Measurements from ENCODE around the gene PHACTR3.

PHACTR3 gene

GRCh38 chr20:59599941-59600340 lies 4.4 kb upstream of the PHACTR3 start:
- H3K9me3 ChIP-seq (ENCODE audit: insufficient read depth, low read depth, low read length): peaks cover 4% of the 10 kb centered on the region
- H3K36me3 ChIP-seq (ENCODE audit: control insufficient read depth in 1 of 2, insufficient read depth in 2 of 2, low read length in 2 of 2): no peaks in the 10 kb centered on the region
- H3K79me1 ChIP-seq (ENCODE audit: low read length): no peaks in the 10 kb centered on the region
- no peak overlapping the region for H2BK120ac ChIP-seq (ENCODE audit: insufficient read depth, low read length, poor library complexity)
- H3K27me3 ChIP-seq (ENCODE audit: insufficient read depth, low read length): peaks cover 22% of the 10 kb centered on the region
- no peak overlapping the region for H3K4me2 ChIP-seq (ENCODE audit: low read length)
- no CpG with 5 or more reads among the region's 3 CpGs for WGBS (ENCODE audit: extremely low coverage, insufficient coverage, insufficient read length)
- H3K18ac ChIP-seq (ENCODE audit: low read length): no peak overlapping the region
- no peak overlapping the region for H4K91ac ChIP-seq (ENCODE audit: low read depth, low read length)
- no peak overlapping the region for H4K12ac ChIP-seq (ENCODE audit: low read depth, low read length)
- H3K23ac ChIP-seq (ENCODE audit: low read length): no peak overlapping the region
- H2AK5ac ChIP-seq (ENCODE audit: low read length): no peak overlapping the region
- H3K14ac ChIP-seq (ENCODE audit: low read length): no peak overlapping the region
- no peak overlapping the region for H3K27ac ChIP-seq (ENCODE audit: low read depth, low read length)
- H2BK5ac ChIP-seq (ENCODE audit: low read depth, low read length, poor library complexity): no peak overlapping the region
- H3K4ac ChIP-seq (ENCODE audit: low read depth, low read length): no peak overlapping the region
- H3K4me3 ChIP-seq (ENCODE audit: low read depth, low read length): no peak overlapping the region
- no peaks in the 10 kb centered on the region for H3K79me2 ChIP-seq (ENCODE audit: control insufficient read depth, insufficient read depth, low read length, poor library complexity)
- no peak overlapping the region for H2BK12ac ChIP-seq (ENCODE audit: low read length)
- H2AFZ ChIP-seq (ENCODE audit: insufficient read depth, low read length, poor library complexity): no peak overlapping the region
- no peaks in the 10 kb centered on the region for H3K4me1 ChIP-seq (ENCODE audit: control insufficient read depth in 1 of 2, insufficient read depth in 2 of 2, low read length in 2 of 2)
- DNase-seq: no peak
- no peak overlapping the region for H3K9ac ChIP-seq (ENCODE audit: low read length)
- no peak overlapping the region for H4K8ac ChIP-seq (ENCODE audit: low read depth, low read length)

- H3K14ac ChIP-seq (ENCODE audit: low read length): no peak overlapping the region
- no peak overlapping the region for H3K4me2 ChIP-seq (ENCODE audit: low read length)
- H2BK120ac ChIP-seq (ENCODE audit: insufficient read depth, low read length, poor library complexity): no peak overlapping the region
- no peak overlapping the region for H3K18ac ChIP-seq (ENCODE audit: low read length)
- no peak overlapping the region for H2AK5ac ChIP-seq (ENCODE audit: low read length)
- H4K91ac ChIP-seq (ENCODE audit: low read depth, low read length): no peak overlapping the region
- no peak overlapping the region for H2BK5ac ChIP-seq (ENCODE audit: low read depth, low read length, poor library complexity)
- peaks cover 6% of the 10 kb centered on the region for H3K9me3 ChIP-seq (ENCODE audit: insufficient read depth, low read depth, low read length)
- H4K8ac ChIP-seq (ENCODE audit: low read depth, low read length): no peak overlapping the region
- H3K27ac ChIP-seq (ENCODE audit: low read depth, low read length): no peak overlapping the region
- H2BK12ac ChIP-seq (ENCODE audit: low read length): no peak overlapping the region
- H3K36me3 ChIP-seq (ENCODE audit: control insufficient read depth in 1 of 2, insufficient read depth in 2 of 2, low read length in 2 of 2): no peaks in the 10 kb centered on the region
- no peak overlapping the region for H3K4ac ChIP-seq (ENCODE audit: low read depth, low read length)
- peaks cover 27% of the 10 kb centered on the region for H3K27me3 ChIP-seq (ENCODE audit: insufficient read depth, low read length)
- no peaks in the 10 kb centered on the region for H3K79me2 ChIP-seq (ENCODE audit: control insufficient read depth, insufficient read depth, low read length, poor library complexity)
- H3K9ac ChIP-seq (ENCODE audit: low read length): no peak overlapping the region
- H3K23ac ChIP-seq (ENCODE audit: low read length): no peak overlapping the region
- no peak for DNase-seq
- H4K12ac ChIP-seq (ENCODE audit: low read depth, low read length): no peak overlapping the region
- no peak overlapping the region for H2AFZ ChIP-seq (ENCODE audit: insufficient read depth, low read length, poor library complexity)
- no peak overlapping the region for H3K4me3 ChIP-seq (ENCODE audit: low read depth, low read length)
- H3K79me1 ChIP-seq (ENCODE audit: low read length): no peaks in the 10 kb centered on the region
- WGBS (ENCODE audit: extremely low coverage, insufficient coverage, insufficient read length): no CpG with 5 or more reads among the region's 5 CpGs
- no peaks in the 10 kb centered on the region for H3K4me1 ChIP-seq (ENCODE audit: control insufficient read depth in 1 of 2, insufficient read depth in 2 of 2, low read length in 2 of 2)
Measured at GRCh38 chr20:59600472-59600871, 3.9 kb upstream of the PHACTR3 start.

GRCh38 chr20:59602546-59603080 lies 1.7 kb upstream of the PHACTR3 start:
- H4K91ac ChIP-seq (ENCODE audit: low read depth, low read length): no peak overlapping the region
- peaks cover 38% of the 10 kb centered on the region for H3K27me3 ChIP-seq (ENCODE audit: insufficient read depth, low read length)
- no peaks in the 10 kb centered on the region for H3K36me3 ChIP-seq (ENCODE audit: control insufficient read depth in 1 of 2, insufficient read depth in 2 of 2, low read length in 2 of 2)
- H3K9me3 ChIP-seq (ENCODE audit: insufficient read depth, low read depth, low read length): peaks cover 5% of the 10 kb centered on the region
- no peak overlapping the region for H3K4me2 ChIP-seq (ENCODE audit: low read length)
- no peak overlapping the region for H2AK5ac ChIP-seq (ENCODE audit: low read length)
- H3K4ac ChIP-seq (ENCODE audit: low read depth, low read length): no peak overlapping the region
- H3K9ac ChIP-seq (ENCODE audit: low read length): no peak overlapping the region
- no peak overlapping the region for H4K8ac ChIP-seq (ENCODE audit: low read depth, low read length)
- H2AFZ ChIP-seq (ENCODE audit: insufficient read depth, low read length, poor library complexity): no peak overlapping the region
- H4K12ac ChIP-seq (ENCODE audit: low read depth, low read length): no peak overlapping the region
- H3K79me2 ChIP-seq (ENCODE audit: control insufficient read depth, insufficient read depth, low read length, poor library complexity): no peaks in the 10 kb centered on the region
- H3K4me1 ChIP-seq (ENCODE audit: control insufficient read depth in 1 of 2, insufficient read depth in 2 of 2, low read length in 2 of 2): no peaks in the 10 kb centered on the region
- no peak for DNase-seq
- no peak overlapping the region for H3K23ac ChIP-seq (ENCODE audit: low read length)
- no peak overlapping the region for H2BK5ac ChIP-seq (ENCODE audit: low read depth, low read length, poor library complexity)
- H2BK12ac ChIP-seq (ENCODE audit: low read length): no peak overlapping the region
- no peaks in the 10 kb centered on the region for H3K79me1 ChIP-seq (ENCODE audit: low read length)
- H3K4me3 ChIP-seq (ENCODE audit: low read depth, low read length): no peak overlapping the region
- no peak overlapping the region for H2BK120ac ChIP-seq (ENCODE audit: insufficient read depth, low read length, poor library complexity)
- H3K27ac ChIP-seq (ENCODE audit: low read depth, low read length): no peak overlapping the region
- no peak overlapping the region for H3K14ac ChIP-seq (ENCODE audit: low read length)
- no CpG with 5 or more reads among the region's 3 CpGs for WGBS (ENCODE audit: extremely low coverage, insufficient coverage, insufficient read length)
- H3K18ac ChIP-seq (ENCODE audit: low read length): no peak overlapping the region

GRCh38 chr20:59603176-59603575 lies 1.2 kb upstream of the PHACTR3 start:
- Histone ChIP-seq H2BK12ac (ENCODE audit: low read length) (no peak overlapping the region), H3K79me2 (ENCODE audit: control insufficient read depth, insufficient read depth, low read length, poor library complexity) (no peaks in the 10 kb centered on the region), H2BK5ac (ENCODE audit: low read depth, low read length, poor library complexity) (no peak overlapping the region), H4K91ac (ENCODE audit: low read depth, low read length) (no peak overlapping the region), H3K9ac (ENCODE audit: low read length) (no peak overlapping the region), H2AFZ (ENCODE audit: insufficient read depth, low read length, poor library complexity) (no peak overlapping the region), H3K4me1 (ENCODE audit: control insufficient read depth in 1 of 2, insufficient read depth in 2 of 2, low read length in 2 of 2) (no peaks in the 10 kb centered on the region), H3K18ac (ENCODE audit: low read length) (no peak overlapping the region), H4K12ac (ENCODE audit: low read depth, low read length) (no peak overlapping the region), H2BK120ac (ENCODE audit: insufficient read depth, low read length, poor library complexity) (no peak overlapping the region), H3K79me1 (ENCODE audit: low read length) (no peaks in the 10 kb centered on the region), H2AK5ac (ENCODE audit: low read length) (no peak overlapping the region), H3K36me3 (ENCODE audit: control insufficient read depth in 1 of 2, insufficient read depth in 2 of 2, low read length in 2 of 2) (no peaks in the 10 kb centered on the region), H3K4me2 (ENCODE audit: low read length) (no peak overlapping the region), H3K27ac (ENCODE audit: low read depth, low read length) (no peak overlapping the region), H4K8ac (ENCODE audit: low read depth, low read length) (no peak overlapping the region), H3K4me3 (ENCODE audit: low read depth, low read length) (no peak overlapping the region), H3K4ac (ENCODE audit: low read depth, low read length) (no peak overlapping the region), H3K23ac (ENCODE audit: low read length) (no peak overlapping the region), H3K27me3 (ENCODE audit: insufficient read depth, low read length) (peaks cover 38% of the 10 kb centered on the region), H3K14ac (ENCODE audit: low read length) (no peak overlapping the region), H3K9me3 (ENCODE audit: insufficient read depth, low read depth, low read length) (peaks cover 5% of the 10 kb centered on the region)
- no peak for DNase-seq
- WGBS (ENCODE audit: extremely low coverage, insufficient coverage, insufficient read length): no CpG with 5 or more reads among the region's 9 CpGs
